HG02970 (cell line): Measurements from ENCODE around the gene WDFY4.

ENCODE experiments used
- ATAC-seq: cut with Tn5 transposase; IDR thresholded peaks from one replicate; pipeline ENCODE4 v1.9.1; 2021; ENCODE audit warnings: mild to moderate bottlenecking, moderate library complexity, moderate number of reproducible peaks; ENCODE audit not compliant: unreplicated experiment, low FRiP score

Gene WDFY4

DNA sequence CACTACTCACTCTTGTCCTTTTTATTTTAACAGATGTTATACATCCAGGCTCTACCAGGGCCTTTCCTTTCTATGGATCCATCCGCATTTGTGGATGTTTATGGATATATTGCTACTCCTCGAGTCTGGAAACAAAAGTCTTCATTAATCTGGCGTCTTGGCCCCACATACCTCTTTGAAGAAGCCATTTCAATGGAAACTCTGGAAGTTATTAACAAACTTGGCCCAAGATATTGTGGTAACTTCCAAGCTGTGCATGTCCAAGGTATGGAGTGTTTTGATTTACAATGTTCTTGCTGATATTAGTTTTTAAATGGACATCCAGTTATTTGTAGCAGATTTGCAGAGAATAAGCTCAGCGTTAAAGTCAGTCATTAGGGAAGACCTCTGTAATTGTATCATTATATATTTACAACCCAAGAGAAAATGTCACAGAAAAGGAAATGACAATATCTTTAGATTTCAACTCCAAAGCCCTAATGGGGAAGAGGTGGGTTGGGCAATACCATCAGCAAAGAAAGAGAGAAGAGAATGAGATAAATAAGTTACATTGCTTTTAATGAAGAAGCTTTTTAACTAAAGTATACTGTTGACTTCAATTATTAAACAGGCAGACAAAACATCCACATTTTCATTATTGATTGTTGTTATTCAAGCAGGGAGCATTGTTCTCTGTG lies 102.1 kb downstream of the WDFY4 start:
- no peak for ATAC-seq

DNA sequence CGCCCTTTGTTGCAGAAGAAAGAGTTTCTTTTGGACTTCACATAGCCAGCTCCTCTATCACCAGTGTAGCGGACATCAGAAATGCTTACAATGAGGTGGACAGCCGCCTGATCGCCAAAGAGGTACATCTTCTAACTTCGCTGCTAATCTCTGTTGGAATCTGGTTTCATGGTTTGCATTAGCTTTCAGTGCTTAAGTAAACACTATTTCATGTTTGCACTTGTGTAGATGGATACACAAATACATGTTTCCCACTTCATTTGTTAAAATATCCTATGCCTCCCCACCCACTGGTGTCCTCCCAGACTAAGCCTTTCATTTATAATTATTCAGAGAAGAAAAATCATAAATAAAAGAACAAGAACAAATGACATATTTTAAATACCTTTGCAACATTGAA lies 103.9 kb downstream of the WDFY4 start:
- no peak for ATAC-seq

DNA sequence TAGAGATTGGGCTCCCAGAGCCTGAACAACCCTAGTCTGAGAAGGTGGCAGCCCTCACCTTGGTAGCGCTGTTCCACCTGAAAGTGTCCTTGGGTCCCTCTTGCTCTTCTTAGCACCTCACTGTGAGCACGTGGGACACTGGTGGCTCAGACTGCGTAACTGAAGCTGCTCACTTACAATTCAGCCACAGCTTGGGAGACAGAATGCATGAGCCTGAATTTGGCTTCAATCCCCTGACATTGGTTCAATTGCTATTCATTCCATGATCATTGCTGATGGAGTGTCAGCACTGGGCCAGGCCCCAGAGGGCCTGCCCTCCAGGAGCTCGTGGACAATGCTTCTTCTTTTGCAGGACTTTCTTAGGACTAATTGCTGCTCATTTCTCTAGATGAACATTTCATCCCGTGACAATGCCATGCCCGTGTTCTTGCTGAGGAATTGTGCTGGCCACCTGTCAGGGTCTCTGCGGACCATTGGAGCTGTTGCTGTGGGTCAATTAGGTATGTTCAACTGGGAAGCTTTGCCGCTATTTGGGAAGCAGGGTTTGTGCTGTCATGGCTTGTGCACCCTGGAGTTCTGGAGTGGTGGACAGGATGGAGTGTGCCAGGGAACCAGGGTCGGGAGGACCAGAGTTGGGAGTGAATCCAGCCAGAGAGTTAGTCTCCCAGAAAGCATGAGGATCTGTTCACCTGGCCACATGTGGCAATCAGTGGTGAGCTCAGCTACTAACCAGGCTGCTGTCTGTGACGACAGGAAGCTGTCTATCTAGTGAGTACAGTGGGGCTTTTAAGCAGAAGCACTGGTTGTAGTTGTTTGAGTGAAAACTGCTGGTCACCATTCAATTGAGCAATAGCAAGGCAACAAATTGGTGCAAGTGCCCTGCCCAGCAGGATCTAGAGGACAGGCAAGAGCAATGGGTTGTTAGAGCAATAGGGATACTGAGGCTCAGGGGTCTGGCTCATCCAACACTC lies 105.1 kb downstream of the WDFY4 start:
- no peak for ATAC-seq

DNA sequence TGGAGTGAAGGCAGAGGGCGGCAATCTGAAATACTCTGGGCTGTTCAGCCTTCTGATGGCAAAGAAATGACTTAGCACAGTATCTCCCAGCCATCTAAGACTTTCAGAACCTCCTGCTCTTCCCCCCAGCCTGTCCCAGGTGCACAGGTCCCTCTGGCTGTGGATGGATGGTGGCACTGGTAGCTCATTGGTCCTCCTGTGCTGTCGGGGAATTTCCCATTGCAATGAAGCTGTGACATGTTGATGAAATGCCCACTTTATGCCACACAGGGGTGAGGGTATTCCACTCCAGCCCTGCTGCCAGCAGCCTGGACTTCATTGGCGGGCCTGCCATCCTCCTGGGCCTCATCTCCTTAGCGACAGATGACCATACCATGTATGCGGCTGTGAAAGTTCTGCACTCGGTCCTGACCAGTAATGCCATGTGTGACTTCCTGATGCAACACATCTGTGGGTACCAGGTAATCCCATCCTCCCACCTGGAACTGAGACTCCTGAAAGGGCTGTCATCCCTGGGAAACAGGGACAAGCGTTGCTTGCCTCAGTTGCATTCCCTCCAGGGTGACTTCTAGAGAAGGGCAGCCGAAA lies 105.9 kb downstream of the WDFY4 start:
- no peak for ATAC-seq

DNA sequence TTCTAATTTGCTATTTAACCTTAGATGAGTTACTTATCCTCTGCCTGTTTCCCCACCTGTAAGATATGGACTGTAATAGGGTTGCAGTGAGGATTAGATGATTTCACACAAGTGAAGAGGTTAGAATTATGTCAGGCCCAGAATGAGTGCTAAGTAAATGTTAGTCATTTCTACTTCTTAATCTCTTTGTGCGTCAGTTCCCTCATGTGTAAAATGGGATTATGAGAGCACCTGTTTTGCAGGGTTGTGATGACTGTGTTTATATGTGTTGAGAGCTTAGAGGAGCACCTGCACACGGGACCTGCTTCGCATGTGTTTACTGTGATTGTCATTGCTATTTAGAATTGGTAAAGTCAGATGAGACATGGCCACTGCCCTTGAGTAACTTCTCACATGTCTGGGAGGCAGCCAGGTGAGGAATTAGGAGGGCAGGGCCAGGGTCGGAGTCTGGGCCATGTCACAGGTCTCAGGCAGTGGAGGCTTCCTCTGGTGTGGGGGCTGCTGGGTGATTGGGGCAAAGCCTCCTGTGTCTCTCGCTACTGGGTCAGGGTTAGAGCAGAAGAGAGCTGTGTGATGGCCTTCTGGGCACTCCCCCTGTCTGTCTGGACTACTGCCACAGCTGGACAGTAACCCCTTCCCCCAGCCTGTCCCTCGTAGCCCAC lies 106.7 kb downstream of the WDFY4 start:
- no peak for ATAC-seq

DNA sequence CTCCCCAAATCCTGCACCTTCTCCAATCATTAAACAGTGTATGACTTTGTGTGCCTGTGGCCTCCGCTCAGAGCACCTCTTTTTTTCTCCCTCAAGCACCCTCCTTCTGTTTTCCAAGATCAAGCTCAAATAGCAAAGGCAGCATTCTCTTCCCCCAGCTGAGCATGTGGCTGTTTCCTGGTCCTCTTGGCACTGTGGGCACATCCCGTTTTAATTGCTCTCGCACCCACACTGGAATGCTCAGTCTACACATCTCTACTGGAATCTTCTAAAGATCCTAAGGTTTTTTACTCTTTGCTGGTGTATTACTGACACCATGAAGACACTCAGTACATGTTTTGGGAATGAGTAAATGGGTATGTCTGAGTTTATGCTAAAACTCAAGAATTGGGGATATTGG lies 107.4 kb downstream of the WDFY4 start:
- ATAC-seq = no peak

DNA sequence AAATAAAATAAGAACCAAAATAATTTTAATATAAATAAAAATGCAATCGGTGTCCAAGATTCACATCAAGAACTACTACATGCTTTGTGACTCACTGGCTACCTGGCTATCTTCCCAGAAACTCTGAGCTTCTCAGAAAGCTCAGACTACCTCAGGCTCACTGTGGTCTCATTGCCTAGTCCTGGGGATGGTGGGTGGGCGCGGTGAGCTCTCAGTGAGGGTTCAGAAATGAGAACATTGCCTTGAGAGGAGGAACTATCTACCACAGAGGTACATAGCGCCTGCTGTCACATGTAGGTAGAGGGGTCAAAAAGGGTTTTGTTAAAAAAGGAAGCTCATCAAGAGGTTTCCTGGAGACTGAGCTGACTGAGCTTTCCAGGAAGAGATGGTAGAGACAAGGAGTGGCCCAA lies 108.0 kb downstream of the WDFY4 start:
- ATAC-seq = no peak

DNA sequence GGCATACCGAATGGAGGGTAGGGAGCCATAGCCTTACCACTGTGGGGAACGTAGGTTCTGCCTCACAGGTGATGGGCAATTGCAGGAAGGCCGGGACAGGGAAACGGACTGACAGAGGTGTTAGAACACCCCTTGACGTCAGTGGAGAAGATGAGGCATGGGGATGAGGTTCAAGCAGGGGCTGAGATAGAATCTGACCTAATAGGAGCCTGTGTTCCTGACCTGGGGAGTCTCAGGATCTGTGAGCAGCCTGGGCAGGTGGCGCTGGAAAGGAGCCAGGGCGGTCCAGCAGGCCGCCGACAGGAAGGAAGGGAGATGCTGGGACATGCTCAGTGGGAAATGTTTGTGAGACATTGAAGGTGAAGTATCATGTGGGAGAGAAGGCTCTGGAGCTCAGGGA lies 109.4 kb downstream of the WDFY4 start:
- ATAC-seq = no peak

DNA sequence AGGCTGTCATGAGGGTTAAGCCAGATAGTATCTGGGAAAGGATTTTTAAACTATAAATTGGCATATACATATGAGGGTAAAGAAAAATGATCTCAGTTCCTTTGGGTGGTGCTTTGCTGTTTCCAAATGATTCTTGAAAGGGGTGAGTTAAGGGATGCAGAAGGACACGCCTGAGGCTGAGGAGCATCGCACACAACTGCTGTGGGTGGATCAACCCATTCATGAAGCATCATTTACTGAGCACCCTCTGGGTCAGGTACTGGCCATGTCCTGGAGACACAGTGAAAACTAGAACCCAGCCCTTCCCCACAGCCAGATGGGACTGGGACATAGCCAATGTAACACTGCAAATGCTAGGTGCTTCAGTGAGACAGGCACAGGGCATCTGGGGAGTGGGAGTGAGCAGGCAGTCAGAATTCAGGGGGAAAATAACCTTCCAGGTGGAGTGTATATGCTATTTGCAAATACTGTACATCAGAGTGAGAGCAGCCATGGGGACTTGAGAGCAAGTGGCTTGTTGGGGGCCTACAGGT lies 112.1 kb downstream of the WDFY4 start:
- ATAC-seq = no peak

DNA sequence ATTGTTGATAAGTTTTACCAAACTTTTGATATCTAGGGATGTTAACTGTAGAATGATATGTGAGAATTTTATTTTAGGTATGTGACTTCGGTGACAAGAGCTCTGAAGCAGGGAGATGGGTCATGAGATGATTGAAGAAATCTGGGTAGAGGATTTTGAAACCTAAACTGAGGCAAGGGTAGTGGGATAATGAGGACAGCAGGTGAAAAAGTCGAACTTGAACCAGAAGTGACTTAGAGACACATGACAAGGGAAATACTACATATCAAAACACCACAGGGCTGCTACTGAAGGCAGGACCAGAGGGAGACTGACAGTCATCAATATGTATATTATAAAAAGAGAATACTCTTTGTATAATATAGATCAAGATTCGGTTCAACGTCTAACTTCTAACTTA lies 113.2 kb downstream of the WDFY4 start:
- no peak for ATAC-seq

DNA sequence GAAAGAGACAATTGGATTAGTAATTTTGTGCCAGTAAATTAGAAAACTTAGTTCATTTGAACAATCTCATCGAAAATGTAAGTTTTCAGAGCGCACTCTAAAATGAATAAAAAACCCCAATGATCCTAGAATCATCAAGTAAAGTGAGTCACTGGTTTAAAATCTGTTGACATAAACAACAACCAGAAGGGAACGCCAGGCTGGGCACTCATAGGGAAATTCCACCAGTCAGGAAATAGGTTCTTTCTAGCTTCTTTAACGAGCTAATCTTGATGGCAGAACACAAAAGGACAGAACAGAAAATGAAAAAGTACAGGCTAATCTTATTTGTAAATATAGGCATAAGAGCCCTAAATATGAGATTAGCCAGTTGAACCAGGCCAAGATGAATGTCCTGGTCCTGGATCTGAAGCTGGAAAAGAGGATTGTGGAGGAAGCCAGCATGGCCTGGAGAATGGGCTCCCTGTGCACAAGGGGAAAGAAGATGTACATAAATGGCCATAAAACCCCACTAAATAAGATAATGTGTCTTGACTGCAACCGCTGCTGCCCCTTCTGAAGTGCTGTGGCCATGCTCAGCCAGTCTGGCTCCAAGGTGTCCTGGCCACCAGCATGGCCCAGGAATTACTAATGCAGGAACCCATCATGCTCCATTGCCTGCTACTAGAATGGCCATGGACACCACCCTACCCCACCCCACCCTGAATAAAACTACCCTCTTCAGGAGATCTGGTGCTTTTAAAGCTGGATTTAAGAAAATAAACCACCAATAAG lies 114.0 kb downstream of the WDFY4 start:
- no peak for ATAC-seq

DNA sequence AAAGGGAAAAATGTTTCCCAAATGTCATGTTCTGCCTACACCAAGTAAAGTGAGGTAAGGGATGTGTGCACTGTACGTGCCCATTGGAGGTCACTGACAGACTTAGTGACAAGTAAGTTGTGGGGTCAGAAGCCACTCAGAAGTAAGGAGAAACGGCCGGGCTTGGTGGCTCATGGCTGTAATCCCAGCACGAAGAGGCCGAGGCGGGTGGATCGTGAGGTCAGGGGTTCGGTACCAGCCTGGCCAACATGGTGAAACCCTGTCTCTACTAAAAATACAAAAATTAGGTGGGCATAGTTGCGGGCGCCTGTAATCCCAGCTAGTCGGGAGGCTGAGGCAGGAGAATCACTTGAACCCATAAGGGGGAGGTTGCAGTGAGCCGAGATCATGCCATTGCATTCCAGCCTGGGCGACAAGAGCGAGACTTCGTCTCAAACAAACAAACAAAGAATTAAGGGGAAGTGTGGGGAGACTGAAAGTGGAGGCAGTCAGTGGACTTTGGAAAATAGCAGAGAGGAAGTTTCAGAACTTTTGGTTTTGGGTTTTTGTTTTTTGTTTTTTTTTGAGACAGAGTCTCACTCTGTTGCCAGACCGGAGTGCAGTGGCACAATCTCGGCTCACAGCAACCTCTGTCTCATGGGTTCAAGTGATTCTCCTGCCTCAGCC lies 114.8 kb downstream of the WDFY4 start:
- no peak for ATAC-seq

DNA sequence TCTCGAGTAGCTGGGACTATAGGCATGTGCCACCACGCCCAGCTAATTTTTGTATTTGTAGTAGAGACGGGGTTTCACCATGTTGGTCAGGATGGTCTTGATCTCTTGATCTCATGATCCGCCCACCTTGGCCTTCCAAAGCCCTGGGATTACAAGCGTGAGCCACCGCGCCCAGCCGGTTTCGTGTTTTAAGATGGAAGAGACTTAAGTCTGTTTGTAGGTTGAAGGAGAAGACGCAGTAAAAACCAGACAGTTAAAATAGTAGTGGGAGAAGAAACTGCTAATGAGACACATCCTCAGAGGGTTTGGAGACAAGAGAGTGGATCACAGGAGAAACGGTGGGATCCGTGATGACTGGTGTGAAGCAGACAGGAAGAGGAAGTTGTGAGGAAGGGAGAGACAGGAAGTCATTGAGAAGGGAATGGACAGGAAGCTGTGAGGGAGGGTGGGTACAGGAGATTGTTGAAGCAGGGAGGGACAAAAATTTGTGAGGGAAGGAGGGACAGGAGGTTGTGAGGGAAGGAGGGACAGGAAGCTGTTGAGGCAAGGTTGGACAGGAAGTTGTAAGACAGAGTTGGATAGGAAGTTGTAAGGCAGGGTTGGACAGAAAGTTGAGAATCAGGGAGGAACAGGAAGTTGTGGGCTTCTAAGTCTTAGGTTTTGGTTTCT lies 115.5 kb downstream of the WDFY4 start:
- no peak for ATAC-seq

DNA sequence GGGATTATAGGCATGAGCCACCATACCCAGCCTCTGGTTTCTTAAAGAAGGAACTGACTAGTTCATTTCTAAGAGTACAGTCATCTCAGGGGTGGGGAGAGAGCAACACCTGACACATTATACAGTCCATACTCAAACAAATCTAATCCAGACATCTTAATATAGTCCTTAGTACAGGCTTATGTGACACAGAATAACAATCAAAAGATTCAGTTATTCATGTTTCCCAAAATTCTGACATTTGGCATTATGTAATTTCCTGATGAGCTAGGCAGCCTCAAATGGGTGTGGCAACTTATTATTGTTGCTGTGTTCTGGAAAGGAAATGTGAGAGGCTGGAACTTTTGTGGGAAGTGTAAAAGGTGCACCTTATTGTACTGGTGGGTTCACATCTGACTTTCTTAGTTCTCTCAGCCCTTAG lies 116.3 kb downstream of the WDFY4 start:
- no peak for ATAC-seq

DNA sequence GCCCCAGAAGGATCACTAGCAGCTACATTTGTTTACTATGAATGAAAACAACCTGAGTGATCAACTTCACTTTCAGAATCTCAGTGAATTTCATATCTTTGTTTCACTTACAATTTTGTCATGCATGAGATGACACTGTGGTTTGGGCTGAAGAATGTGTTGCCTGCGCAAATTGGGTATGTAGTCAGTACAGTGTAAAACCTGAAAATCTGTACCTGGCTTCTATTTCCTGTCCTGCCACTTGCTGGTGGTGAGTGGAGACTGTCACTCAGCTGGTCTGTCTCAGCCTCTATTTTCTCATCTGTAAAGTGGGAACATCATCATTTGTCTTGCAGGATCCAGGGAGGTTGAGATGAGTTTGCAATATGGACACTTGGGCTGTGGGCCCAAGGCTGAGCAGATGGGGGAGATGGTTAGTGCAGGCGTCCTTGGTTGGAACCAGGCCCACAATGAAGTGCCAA lies 118.0 kb downstream of the WDFY4 start:
- peak; percentile 84 for ATAC-seq

DNA sequence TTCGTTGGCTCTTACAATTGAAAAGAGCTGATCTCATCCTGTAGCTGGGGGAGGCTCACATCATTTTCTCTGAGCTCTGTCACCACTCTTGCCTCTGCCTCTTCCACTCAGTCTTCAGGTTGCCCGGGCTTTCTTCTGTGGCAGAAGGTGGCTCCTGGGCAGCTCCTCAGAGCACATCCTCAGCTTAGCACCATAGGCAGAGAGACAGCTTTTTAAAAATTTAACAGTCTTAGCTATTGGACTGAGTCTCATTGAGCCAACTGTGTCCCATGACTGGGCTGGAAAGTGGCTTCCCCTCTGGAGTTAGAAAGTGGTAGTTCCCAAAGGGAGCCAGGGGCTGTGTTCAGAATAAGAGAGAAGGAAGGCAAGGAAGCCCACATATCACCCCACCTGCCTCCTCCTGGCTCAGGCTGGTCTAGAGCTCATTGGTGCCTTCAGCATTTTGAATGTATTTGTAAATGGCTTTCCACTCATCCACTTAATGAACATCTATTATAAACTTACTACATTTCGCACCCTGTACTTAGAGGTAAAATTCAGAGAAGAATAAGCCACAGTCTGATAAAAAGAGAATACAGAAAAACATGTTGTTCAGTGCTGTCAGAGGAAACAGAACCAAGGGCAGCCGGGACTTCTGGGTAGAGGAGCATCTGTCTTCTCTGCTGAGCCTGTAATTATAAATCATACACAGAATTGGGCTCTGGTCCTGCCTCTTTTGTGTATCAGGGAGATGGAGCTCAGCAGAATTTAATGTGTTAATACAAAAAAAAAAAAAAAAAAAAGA lies 119.3 kb downstream of the WDFY4 start:
- no peak for ATAC-seq

DNA sequence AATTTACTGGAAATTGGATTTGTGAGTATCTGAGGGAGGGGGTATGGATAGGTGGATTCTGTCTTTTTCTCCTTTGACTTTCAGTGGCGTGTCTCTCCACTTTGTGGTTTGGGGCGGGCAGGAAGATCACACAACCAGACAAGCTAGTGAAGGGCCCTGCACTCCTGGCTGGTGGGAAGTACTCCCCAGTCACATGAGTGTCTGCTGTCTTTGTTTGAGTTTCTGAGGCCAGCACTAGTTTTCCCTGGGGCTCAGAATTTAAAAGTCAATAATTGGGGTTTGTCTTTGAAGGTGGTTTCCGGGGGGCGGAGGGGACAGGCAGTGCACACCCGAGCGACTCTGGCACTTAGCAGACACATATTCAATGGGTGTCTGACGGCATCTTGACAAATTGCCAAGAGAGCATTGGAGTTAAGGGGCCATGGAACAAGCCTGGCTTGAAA lies 120.1 kb downstream of the WDFY4 start:
- no peak for ATAC-seq

DNA sequence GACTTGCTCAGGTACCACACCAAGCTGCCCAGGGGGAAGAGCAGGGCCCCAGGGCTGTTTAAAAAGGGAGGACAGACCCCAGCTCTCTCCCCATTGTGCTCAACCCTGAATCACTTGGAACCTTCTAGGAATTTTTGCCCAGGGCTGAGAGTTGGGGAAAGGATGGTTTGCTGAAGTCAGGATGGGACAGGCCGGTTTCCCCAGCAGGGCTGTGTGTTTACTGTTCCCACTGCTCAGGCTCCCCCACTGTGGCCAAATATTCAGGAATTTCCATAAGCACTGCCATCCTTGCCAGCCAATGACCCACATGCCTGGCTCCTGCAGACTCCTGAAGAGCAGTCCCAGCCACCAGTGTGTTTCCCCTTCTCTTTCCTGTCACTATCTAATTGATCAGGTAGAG lies 120.7 kb downstream of the WDFY4 start:
- ATAC-seq = no peak
